CD14-positive monocyte (primary cell): Measurements from ENCODE around the gene PSMB2. TPM values are rescaled to one million over a fixed set of nuclear protein-coding genes. Genes with fewer than 3 reads are reported as not detected.

Experiments used
- DNase-seq, 3 donors: peaks; one replicate each; pipeline ENCODE4 v3.0.0-alpha.2; 2011 to 2022
- H2AFZ ChIP-seq: 2 replicates; pipeline ENCODE4 v1.6.0; 2012; ENCODE audit warnings: mild to moderate bottlenecking, low read depth, low read length, inconsistent platforms; ENCODE audit not compliant: insufficient read depth, poor library complexity, severe bottlenecking
- H3K27ac ChIP-seq, 2 donors: 1 replicate in 1 of 2; 2 replicates in 1 of 2; pipeline ENCODE4 v1.5.1; 2012 to 2013; ENCODE audit warnings: low read length in 2 of 2, control low read depth in 1 of 2, inconsistent platforms in 1 of 2, low read depth in 1 of 2, mild to moderate bottlenecking in 1 of 2
- H3K27me3 ChIP-seq, 2 donors: one replicate each; pipeline versions ENCODE4 v1.6.0 to v1.6.1; 2011 to 2013; ENCODE audit warnings: low read length in 2 of 2; ENCODE audit not compliant: control insufficient read depth in 2 of 2, insufficient read depth in 2 of 2
- H3K36me3 ChIP-seq, 2 donors: replicated peaks in 1 of 2; 1 replicate in 1 of 2; 2 replicates in 1 of 2; pipeline versions ENCODE4 v1.5.1 to v1.6.1; 2012 to 2013; ENCODE audit warnings: low read length in 2 of 2, control low read depth in 1 of 2, inconsistent platforms in 1 of 2, mild to moderate bottlenecking in 1 of 2; ENCODE audit not compliant: insufficient read depth in 2 of 2, control insufficient read depth in 1 of 2
- H3K4me1 ChIP-seq, 2 donors: 1 replicate in 1 of 2; 2 replicates in 1 of 2; pipeline versions ENCODE4 v1.5.1 to v1.6.1; 2012 to 2013; ENCODE audit warnings: low read length in 2 of 2, control low read depth in 1 of 2, inconsistent platforms in 1 of 2, mild to moderate bottlenecking in 1 of 2, moderate library complexity in 1 of 2; ENCODE audit not compliant: insufficient read depth in 2 of 2, control insufficient read depth in 1 of 2
- H3K4me2 ChIP-seq: replicated peaks from 2 replicates; pipeline ENCODE3; 2012; ENCODE audit warnings: low read length, moderate library complexity, mild to moderate bottlenecking; ENCODE audit not compliant: poor library complexity, severe bottlenecking; ENCODE audit errors: extremely low read depth
- H3K4me3 ChIP-seq, 3 experiments: fragments of 200-600 bp in 1 of 3; sonication (generic) in 1 of 3; replicated peaks in 1 of 3; 1 replicate in 2 of 3; 2 replicates in 1 of 3; pipeline ENCODE4 v1.5.1; 2011 to 2013; ENCODE audit warnings: low read length in 3 of 3, mild to moderate bottlenecking in 3 of 3, control low read depth in 2 of 3, low read depth in 2 of 3, inconsistent platforms in 1 of 3, moderate library complexity in 1 of 3
- H3K79me2 ChIP-seq: 2 replicates; pipeline ENCODE4 v1.6.0; 2012; ENCODE audit warnings: mild to moderate bottlenecking, control low read depth, inconsistent platforms, low read length, moderate library complexity; ENCODE audit not compliant: insufficient read depth
- H3K9ac ChIP-seq: 2 replicates; pipeline ENCODE4 v1.6.0; 2017; ENCODE audit warnings: low read length, mild to moderate bottlenecking; ENCODE audit not compliant: insufficient read depth, poor library complexity, severe bottlenecking
- H3K9me3 ChIP-seq, 2 donors: replicated peaks in 1 of 2; 1 replicate in 1 of 2; 2 replicates in 1 of 2; pipeline versions ENCODE4 v1.5.1 to v1.6.1; 2012 to 2013; ENCODE audit warnings: low read length in 2 of 2, control low read depth in 1 of 2; ENCODE audit not compliant: control insufficient read depth in 1 of 2, insufficient read depth in 1 of 2
- H4K20me1 ChIP-seq: 2 replicates; pipeline ENCODE4 v1.6.0; 2012; ENCODE audit warnings: mild to moderate bottlenecking, low read length, control low read depth, moderate library complexity; ENCODE audit not compliant: insufficient read depth
- H3K27ac Mint-ChIP-seq, 7 donors: one replicate each; pipeline ENCODE4 v1.8.0; 2020; ENCODE audit warnings: mild to moderate bottlenecking in 7 of 7, mixed read lengths in 7 of 7, moderate library complexity in 6 of 7, inconsistent platforms in 2 of 7
- H3K27me3 Mint-ChIP-seq, 3 donors: one replicate each; pipeline ENCODE4 v1.8.0; 2021 to 2022; ENCODE audit warnings: low read depth in 3 of 3, mild to moderate bottlenecking in 3 of 3, mixed read lengths in 3 of 3, moderate library complexity in 3 of 3, inconsistent platforms in 1 of 3
- H3K36me3 Mint-ChIP-seq, 2 donors: one replicate each; pipeline ENCODE4 v1.8.0; 2020; ENCODE audit warnings: mixed read lengths in 2 of 2, inconsistent platforms in 1 of 2, mild to moderate bottlenecking in 1 of 2
- H3K4me1 Mint-ChIP-seq: one replicate; pipeline ENCODE4 v1.8.0; 2020; ENCODE audit warnings: mild to moderate bottlenecking, mixed read lengths
- H3K4me3 Mint-ChIP-seq, 2 donors: one replicate each; pipeline ENCODE4 v1.8.0; 2020; ENCODE audit warnings: mild to moderate bottlenecking in 2 of 2, mixed read lengths in 2 of 2, moderate library complexity in 1 of 2
- H3K9me3 Mint-ChIP-seq, 7 donors: one replicate each; pipeline ENCODE4 v1.8.0; 2020 to 2022; ENCODE audit warnings: mixed read lengths in 7 of 7, mild to moderate bottlenecking in 6 of 7, moderate library complexity in 6 of 7, inconsistent platforms in 2 of 7
- WGBS: methylation state at CpG from one replicate; pipeline ENCODE4 v1.1.5; 2013; ENCODE audit warnings: missing lambda C conversion rate; ENCODE audit not compliant: insufficient coverage; 5-methylcytosine and 5-hydroxymethylcytosine counted together
- intact Hi-C, 2 donors: fragments of 100-400 bp; cut with micrococcal nuclease; formaldehyde crosslinking; loops; one replicate each; pipeline versions ENCODE4 v1.15.0 to v1.15.1; 2023
- polyA plus RNA-seq, 3 donors: library from polyadenylated mRNA; depleted of rRNA in 1 of 3; unstranded in 2 of 3; stranded (reverse) in 1 of 3; fragments of 300-500 nt in 2 of 3; fragments of >200 nt in 1 of 3; fragmentation: Illumina TruSeq in 2 of 3; gene quantifications; 1 replicate in 2 of 3; 2 replicates in 1 of 3; pipeline ENCODE4 v1.2.3, GENCODE V29; 2012 to 2021
- TF ChIP-seq, protein P1 (sequence below): fragments of 200-600 bp; IDR thresholded peaks from one replicate; pipeline ENCODE4 v1.8.0; 2022; ENCODE audit warnings: antibody characterized with exemption, mild to moderate bottlenecking

Gene PSMB2
- polyA plus RNA-seq, 3 donors: 27.9 to 84.1 (median 78.6) TPM

DNA sequence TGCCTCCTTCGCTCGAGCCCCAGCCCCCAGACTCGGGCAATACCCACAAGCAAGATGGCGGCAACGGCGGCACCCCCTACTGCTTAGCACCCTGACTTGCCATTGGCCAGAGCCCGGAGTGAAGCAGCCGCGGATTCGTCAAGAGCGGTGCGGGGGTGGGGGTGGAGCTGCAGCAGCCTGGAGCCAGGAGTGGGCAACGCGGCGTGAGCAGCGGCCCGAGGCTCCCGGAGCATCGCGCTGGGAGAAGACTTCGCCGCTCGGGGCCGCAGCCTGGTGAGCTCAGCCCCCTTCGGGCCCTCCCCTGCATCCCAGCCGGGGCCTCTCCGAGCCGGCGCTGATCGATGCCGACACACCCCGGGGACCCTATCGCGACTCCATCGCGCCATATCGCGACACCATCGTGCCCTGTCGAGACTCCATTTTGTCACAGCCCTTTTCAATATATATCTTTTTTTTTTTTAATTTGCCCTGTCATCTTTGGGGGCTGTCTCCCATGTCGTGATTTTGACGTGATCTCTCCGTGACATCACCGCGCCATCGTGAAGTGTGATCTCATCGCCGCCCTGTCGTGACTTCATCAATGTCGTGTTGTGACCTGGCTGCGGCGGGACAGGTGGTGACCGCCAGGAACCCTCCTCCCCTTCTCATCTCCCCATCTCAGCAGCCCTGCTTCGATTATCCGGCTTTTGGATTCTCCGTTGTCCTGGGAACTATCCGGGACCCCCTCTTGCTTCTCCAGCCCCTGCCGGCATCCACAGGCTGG, 83.5 kb downstream of the PSMB2 start, which contains the start of gene NCDN:
TSS of gene NCDN (plus strand) at position 189 of the 763 bp plus-strand sequence. CDS start at position 581, 392 bp downstream.
- Mint-ChIP-seq H3K36me3 (peaks cover 33 to 45% of the 10 kb centered on the region in 2 donors), H3K9me3 (no peaks in the 10 kb centered on the region), H3K27ac (peak within 1 kb of the TSS; percentile 83 to 94 (median 89)), H3K4me3 (peak within 1 kb of the TSS; percentile 93 to 95), H3K27me3 (no peaks in the 10 kb centered on the region), H3K4me1 (peaks cover 66% of the 10 kb centered on the region)
- peak within 1 kb of the TSS; percentile 85 for H2AFZ ChIP-seq
- H3K27ac ChIP-seq: peak within 1 kb of the TSS; percentile 76 to 86
- peak within 1 kb of the TSS; percentile 82 to 98 (median 91) for H3K4me3 ChIP-seq
- H3K27me3 ChIP-seq: no peaks in the 10 kb centered on the region
- H3K79me2 ChIP-seq: peaks cover 45% of the 10 kb centered on the region
- WGBS: under 1% methylated on average over 54 of the region's 58 CpGs
- intact Hi-C loops: loop anchor here (5.0 to 10.0 kb wide), 5 partner anchors 105 to 365 kb away; partner anchors contain the start of gene SFPQ (in 2 of the 2)
- H3K4me1 ChIP-seq: peaks cover 27 to 39% of the 10 kb centered on the region in 2 donors
- peaks cover 35% of the 10 kb centered on the region for H4K20me1 ChIP-seq
- H3K36me3 ChIP-seq: peaks cover 32 to 44% of the 10 kb centered on the region in 2 donors
- H3K4me2 ChIP-seq: peak within 1 kb of the TSS; percentile 97
- no peaks in the 10 kb centered on the region for H3K9me3 ChIP-seq
- peak; percentile 90 to 95 (median 93) for DNase-seq
- TF ChIP-seq, protein P1, sequence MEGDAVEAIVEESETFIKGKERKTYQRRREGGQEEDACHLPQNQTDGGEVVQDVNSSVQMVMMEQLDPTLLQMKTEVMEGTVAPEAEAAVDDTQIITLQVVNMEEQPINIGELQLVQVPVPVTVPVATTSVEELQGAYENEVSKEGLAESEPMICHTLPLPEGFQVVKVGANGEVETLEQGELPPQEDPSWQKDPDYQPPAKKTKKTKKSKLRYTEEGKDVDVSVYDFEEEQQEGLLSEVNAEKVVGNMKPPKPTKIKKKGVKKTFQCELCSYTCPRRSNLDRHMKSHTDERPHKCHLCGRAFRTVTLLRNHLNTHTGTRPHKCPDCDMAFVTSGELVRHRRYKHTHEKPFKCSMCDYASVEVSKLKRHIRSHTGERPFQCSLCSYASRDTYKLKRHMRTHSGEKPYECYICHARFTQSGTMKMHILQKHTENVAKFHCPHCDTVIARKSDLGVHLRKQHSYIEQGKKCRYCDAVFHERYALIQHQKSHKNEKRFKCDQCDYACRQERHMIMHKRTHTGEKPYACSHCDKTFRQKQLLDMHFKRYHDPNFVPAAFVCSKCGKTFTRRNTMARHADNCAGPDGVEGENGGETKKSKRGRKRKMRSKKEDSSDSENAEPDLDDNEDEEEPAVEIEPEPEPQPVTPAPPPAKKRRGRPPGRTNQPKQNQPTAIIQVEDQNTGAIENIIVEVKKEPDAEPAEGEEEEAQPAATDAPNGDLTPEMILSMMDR: no peak
- peak within 1 kb of the TSS; percentile 91 for H3K9ac ChIP-seq

- H3K4me1 ChIP-seq: peaks cover 27 to 39% of the 10 kb centered on the region in 2 donors
Measured at GRCh38 chr1:35557118-35557610, 84.2 kb downstream of the PSMB2 start, which contains the start of gene KIAA0319L. KIAA0319L (minus strand) TSS chr1:35557403; CDS start chr1:35554491, 2,912 bp downstream.

More at GRCh38 chr1:35557118-35557610, 84.2 kb downstream of the PSMB2 start, which contains the start of gene KIAA0319L:
- Mint-ChIP-seq H3K9me3 (no peaks in the 10 kb centered on the region), H3K4me1 (peaks cover 62% of the 10 kb centered on the region), H3K27ac (peak within 1 kb of the TSS; percentile 83 to 94 (median 89)), H3K27me3 (peaks cover 0 to 1% (median 0%) of the 10 kb centered on the region in 3 donors), H3K36me3 (peaks cover 33 to 45% of the 10 kb centered on the region in 2 donors), H3K4me3 (peak within 1 kb of the TSS; percentile 93 to 95)
- no peaks in the 10 kb centered on the region for H3K27me3 ChIP-seq
- peak within 1 kb of the TSS; percentile 97 for H3K4me2 ChIP-seq
- no peaks in the 10 kb centered on the region for H3K9me3 ChIP-seq
- peak in 2 of 3 donors; percentile 67 to 69 for DNase-seq
- H3K27ac ChIP-seq: peak within 1 kb of the TSS; percentile 76 to 86
- peak within 1 kb of the TSS; percentile 85 for H2AFZ ChIP-seq
- WGBS: under 1% methylated on average over 17 of the region's 39 CpGs
- H4K20me1 ChIP-seq: peaks cover 35% of the 10 kb centered on the region
- peaks cover 32 to 44% of the 10 kb centered on the region in 2 donors for H3K36me3 ChIP-seq
- peak within 1 kb of the TSS; percentile 91 for H3K9ac ChIP-seq
- peak within 1 kb of the TSS; percentile 82 to 98 (median 91) for H3K4me3 ChIP-seq
- TF ChIP-seq, protein P1: no peak
- peaks cover 51% of the 10 kb centered on the region for H3K79me2 ChIP-seq
- intact Hi-C loops: loop anchor here (5.0 to 10.0 kb wide), 5 partner anchors 105 to 365 kb away; partner anchors contain the start of gene SFPQ (in 2 of the 2)
